AG20443 (cell line): Measurements from ENCODE around the gene MRPL23.

Experiments
- DNase-seq: peaks from one replicate; pipeline ENCODE4 v3.0.0; 2012; ENCODE audit warnings: low spot score, mixed read lengths

MRPL23 gene

DNA sequence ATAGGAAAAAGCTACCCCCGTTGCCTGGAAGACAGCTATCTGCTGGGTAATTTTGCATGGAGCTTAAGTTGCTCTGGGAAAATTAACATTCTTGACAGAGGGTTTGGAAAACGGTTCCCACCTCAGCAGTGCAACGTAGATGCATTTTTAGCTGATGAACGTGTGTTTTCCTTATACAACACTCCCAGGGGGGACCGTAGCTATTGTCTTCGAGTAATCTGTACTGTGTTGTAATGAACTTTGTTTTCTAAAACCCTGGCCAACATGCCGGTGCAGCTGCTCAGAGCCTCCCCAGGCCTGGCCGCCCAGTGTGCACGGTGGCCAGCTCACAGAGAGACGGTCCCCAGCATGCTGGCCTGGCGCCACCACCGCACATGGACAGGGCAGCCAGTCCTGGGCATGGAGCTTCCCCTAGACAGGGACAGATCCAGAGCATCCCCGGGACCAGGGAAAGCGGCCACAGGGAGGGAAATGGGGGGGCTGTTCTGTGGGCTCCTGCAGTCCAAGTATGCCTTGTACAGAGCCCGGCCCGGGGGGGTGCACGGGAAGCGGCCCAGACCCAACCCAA, 25.5 kb upstream of the MRPL23 start:
- DNase-seq, result peak; percentile 68

DNA sequence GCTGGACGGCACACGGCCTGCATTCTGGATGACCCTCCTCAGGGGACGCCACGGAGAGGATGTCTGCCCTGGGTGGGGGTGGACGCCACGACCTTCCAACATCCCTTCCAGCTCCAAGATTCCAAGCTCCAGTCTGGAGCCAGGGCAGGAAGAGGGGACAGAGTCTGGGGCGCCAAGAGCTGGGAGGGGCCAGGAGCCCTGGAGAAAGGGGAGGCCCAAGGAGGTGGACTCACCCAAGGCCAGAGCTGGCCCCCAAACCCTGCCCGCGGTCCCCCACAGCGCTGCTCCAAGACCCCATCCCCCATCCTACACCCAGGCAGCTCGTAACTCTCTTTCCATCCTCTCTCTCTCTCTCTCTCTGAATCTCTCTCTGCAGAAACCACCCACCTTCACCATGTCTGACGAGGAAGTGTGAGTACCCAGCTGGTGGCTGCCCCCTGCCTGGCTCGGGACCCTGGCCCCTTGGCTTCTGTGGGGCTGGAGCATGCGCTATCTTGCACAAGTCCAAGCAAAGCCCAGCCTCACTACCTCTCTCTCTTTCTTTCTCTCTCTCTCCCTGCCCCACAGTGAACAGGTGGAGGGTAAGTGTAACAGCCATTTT, 24.6 kb upstream of the MRPL23 start:
- DNase-seq, result peak; percentile 7

- DNase-seq, result no peak
Measured at GRCh38 chr11:1923201-1923956, 23.8 kb upstream of the MRPL23 start.

GRCh38 chr11:1924181-1924580, 23.0 kb upstream of the MRPL23 start:
- DNase-seq, result no peak

DNA sequence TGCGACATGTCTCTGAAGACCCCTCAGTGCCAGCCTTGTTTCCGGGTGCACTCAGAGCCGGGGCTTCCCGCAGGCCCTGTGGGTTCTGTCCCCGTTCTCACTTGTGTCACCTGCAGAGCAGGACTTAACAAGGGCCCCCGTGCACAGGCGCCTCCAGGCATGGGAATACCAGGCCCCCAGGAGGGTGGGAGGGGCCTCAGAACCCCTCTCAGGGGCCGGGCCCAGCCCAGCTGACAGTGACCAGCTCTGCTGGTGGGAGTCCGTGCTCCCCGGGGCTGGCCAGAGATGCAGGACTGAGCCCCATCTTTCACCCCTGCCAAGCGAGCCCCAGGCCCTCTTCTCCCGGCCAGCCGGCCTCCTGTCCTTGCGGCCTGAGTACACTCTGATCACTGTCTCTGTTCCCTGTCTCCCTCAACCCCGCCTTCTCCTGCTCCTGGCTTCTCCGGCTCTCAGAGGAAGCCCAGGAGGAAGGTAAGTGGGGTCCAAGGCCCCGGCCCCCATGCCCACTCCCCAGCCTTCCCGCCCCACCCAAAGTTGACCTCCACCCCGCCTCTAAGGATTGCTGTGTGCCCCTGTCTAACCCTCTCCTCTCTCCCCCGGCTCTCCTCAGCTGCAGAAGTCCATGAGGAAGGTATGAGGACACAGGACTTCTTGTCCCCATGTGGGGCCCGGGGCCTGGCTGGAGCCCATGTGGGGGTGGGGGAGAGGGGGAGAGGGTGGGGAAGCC, 22.3 kb upstream of the MRPL23 start:
- DNase-seq, result peak; percentile 7

DNA sequence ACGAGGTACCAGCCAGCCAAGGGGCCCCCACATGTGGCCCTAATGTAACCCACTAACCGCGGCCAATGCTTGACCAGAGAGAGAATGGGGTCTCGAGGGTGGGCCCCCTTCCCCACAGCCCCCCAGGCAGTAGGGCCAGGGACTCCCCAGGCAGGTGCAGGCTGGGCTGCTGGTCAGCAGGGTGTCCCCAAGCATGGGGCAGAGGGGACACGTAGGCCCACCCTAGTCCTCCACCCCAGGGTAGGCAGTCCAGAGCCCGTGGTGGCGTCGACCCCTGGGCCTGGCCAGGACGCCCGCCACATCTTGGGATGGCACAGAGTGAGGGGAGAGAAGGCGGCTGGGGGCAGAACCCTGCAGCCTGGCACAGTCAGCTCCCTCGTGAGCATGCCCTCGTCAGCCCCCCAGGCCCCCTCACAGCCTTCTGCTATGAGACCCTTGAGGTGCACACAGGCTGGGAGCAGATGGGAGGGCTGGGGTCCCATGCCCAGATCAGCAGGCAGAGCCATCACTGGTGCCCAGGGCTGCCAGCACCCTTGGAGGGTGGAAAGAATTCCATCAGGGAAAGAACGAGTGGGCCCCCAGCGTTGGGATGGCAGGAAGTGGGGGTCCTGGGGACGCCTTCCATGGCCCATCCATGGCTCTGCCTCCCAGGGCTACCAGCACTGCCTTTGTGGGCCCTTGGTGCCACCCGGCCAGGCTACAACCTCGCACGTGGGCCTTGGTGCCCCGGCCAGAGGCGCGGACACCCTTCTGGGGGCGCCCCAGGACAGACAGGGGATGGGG, 21.6 kb upstream of the MRPL23 start:
- no peak for DNase-seq

GRCh38 chr11:1926156-1927025, 20.7 kb upstream of the MRPL23 start:
- DNase-seq, result peak; percentile 7

GRCh38 chr11:1927026-1927847, 19.9 kb upstream of the MRPL23 start:
- peak; percentile 6 for DNase-seq

GRCh38 chr11:1927848-1928469, 19.2 kb upstream of the MRPL23 start:
- peak; percentile 8 for DNase-seq

GRCh38 chr11:1928470-1928890, 18.7 kb upstream of the MRPL23 start:
- DNase-seq, result peak; percentile 10

- DNase-seq, result no peak
Measured at GRCh38 chr11:1928891-1929541, 18.1 kb upstream of the MRPL23 start.

DNA sequence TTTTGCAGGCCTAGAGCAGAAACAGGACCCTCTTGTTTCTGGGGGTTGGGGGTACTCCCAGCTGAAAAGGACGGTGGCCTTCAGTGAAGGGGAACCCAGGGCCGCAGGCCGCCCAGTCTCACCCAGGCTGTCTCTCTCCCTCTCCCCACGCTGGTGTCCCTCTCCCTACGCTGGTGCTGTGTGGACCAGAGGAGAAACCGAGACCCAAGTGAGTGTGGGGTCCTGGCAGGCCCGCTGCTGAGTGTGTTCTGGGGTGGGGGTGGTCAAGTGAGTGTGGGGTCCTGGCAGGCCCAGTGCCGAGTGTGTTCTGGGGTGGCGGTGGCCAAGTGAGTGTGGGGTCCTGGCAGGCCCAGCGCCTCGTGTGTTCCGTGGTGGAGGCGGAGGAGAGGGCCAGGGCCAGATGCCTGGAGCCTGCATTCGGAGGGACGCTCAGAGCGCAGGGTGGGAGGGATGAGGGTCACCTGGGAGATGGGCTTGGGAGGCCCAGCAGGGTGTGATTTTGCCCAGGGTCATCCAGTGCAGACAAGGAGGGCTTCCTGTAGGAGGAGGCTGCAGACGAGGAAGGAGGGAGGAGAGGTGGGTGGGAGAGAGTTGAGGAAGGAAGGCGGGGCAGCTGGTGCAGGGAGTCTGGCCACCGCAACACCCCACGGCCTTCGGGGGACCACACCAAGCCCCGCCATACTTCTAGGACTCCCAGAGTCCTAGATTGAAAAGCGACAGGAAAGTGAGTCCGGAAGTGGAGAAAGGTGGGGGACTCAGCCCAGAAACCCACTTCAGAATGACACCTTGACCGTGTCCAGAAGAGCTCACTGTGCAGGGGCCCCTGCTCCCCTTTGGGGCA, 17.3 kb upstream of the MRPL23 start:
- no peak for DNase-seq

GRCh38 chr11:1930462-1930830, 16.7 kb upstream of the MRPL23 start:
- no peak for DNase-seq

- peak; percentile 24 for DNase-seq
Measured at GRCh38 chr11:1931341-1932104, 15.6 kb upstream of the MRPL23 start.

GRCh38 chr11:1932105-1932480, 15.0 kb upstream of the MRPL23 start:
- peak; percentile 10 for DNase-seq

DNA sequence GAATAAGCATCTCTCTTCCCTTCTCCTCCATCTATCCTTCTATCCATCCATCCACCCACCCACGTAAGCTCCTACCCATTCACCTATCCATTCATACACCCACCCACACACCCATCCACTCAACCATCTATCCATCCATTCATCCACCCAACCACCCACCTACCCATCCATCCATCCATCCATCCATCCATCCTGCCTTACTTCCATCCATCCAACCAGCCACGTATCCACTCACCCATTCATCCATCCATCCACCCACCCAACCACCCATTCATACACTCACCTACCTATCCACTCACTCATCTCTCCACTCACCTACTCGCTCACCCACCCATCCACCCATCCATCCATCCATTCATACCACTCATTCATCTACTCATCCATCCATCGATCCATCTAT, 14.5 kb upstream of the MRPL23 start:
- DNase-seq, result no peak
